Activated CD4-positive, alpha-beta T cell treated with anti-CD3 and anti-CD28 coated beads for 48 hours (primary cell): ENCODE measurements around the gene MORC1.
A peak's percentile ranks its signal among the peaks of the same experiment; 100 is the strongest.

ENCODE experiments used
- DNase-seq: peaks from one replicate; pipeline ENCODE4 v3.0.0-alpha.2; 2020

MORC1 gene

GRCh38 chr3:109023656-109024254, 94.2 kb downstream of the MORC1 start:
- DNase-seq, result peak; percentile 40

GRCh38 chr3:109023167-109023566, 94.8 kb downstream of the MORC1 start:
- no peak for DNase-seq

- DNase-seq, result no peak
These were observed 96.4 kb downstream of the MORC1 start for GRCh38 chr3:109021556-109021955.

GRCh38 chr3:109018828-109019227, 99.1 kb downstream of the MORC1 start:
- no peak for DNase-seq

- DNase-seq, result no peak
These were observed 112.5 kb downstream of the MORC1 start for GRCh38 chr3:109005443-109005842.

- DNase-seq, result no peak
These were observed 119.5 kb downstream of the MORC1 start for GRCh38 chr3:108998436-108998835.

- no peak for DNase-seq
These were observed 132.1 kb downstream of the MORC1 start for GRCh38 chr3:108985844-108986243.

GRCh38 chr3:108983051-108983450, 134.9 kb downstream of the MORC1 start:
- no peak for DNase-seq

GRCh38 chr3:108976058-108976457, 141.9 kb downstream of the MORC1 start:
- DNase-seq, result no peak

GRCh38 chr3:108973019-108973418, 144.9 kb downstream of the MORC1 start:
- no peak for DNase-seq

- DNase-seq, result no peak
These were observed 145.5 kb downstream of the MORC1 start for GRCh38 chr3:108972482-108972881.

GRCh38 chr3:108970561-108970960, 147.4 kb downstream of the MORC1 start:
- no peak for DNase-seq

GRCh38 chr3:108966773-108967172, 151.2 kb downstream of the MORC1 start:
- DNase-seq, result no peak

GRCh38 chr3:108959017-108959416, 158.9 kb downstream of the MORC1 start:
- DNase-seq, result no peak

GRCh38 chr3:108953700-108954099, 164.2 kb downstream of the MORC1 start, which contains the start of gene GUCA1C:
Gene GUCA1C, minus strand, starts transcription at chr3:108953879. Its CDS starts 117 bp downstream, at chr3:108953762.
- no peak for DNase-seq

GRCh38 chr3:108953210-108953609, 164.7 kb downstream of the MORC1 start:
- no peak for DNase-seq

- DNase-seq, result no peak
These were observed 166.0 kb downstream of the MORC1 start for GRCh38 chr3:108951820-108952501.

GRCh38 chr3:108947855-108948254, 170.1 kb downstream of the MORC1 start:
- DNase-seq, result no peak

- DNase-seq, result no peak
These were observed 171.3 kb downstream of the MORC1 start for GRCh38 chr3:108946292-108947285.

GRCh38 chr3:108940568-108941263, 177.2 kb downstream of the MORC1 start:
- DNase-seq, result no peak

- no peak for DNase-seq
These were observed 177.8 kb downstream of the MORC1 start for GRCh38 chr3:108940166-108940565.

GRCh38 chr3:108936924-108937689, 180.8 kb downstream of the MORC1 start:
- DNase-seq, result no peak
